Lower lobe of right lung (tissue), 2 donors: ENCODE measurements around the gene TRAF1. TPM values are rescaled to one million over a fixed set of nuclear protein-coding genes. Genes with fewer than 3 reads are reported as not detected.
A peak's percentile ranks its signal among the peaks of the same experiment; 100 is the strongest.

Source experiments
- ATAC-seq, 2 donors: fragments of 200-7000 bp; cut with Tn5 transposase; one replicate each; pipeline ENCODE4 v1.9.1; 2020 to 2022; ENCODE audit warnings: mild to moderate bottlenecking in 2 of 2, moderate library complexity in 2 of 2
- DNase-seq: peaks from one replicate; pipeline ENCODE4 v3.0.0-alpha.2; 2020
- H3K27ac ChIP-seq: fragments of 200-600 bp; one replicate; pipeline ENCODE4 v1.8.0; 2022
- H3K27me3 ChIP-seq: fragments of 200-600 bp; one replicate; pipeline ENCODE4 v1.8.0; 2022; ENCODE audit warnings: low read depth
- H3K36me3 ChIP-seq: fragments of 200-600 bp; one replicate; pipeline ENCODE4 v1.8.0; 2022; ENCODE audit warnings: mild to moderate bottlenecking
- H3K4me1 ChIP-seq: fragments of 200-600 bp; one replicate; pipeline ENCODE4 v1.8.0; 2022
- H3K4me3 ChIP-seq: fragments of 200-600 bp; one replicate; pipeline ENCODE4 v1.8.0; 2022; ENCODE audit warnings: mild to moderate bottlenecking
- H3K9me3 ChIP-seq: fragments of 200-600 bp; one replicate; pipeline ENCODE4 v1.8.0; 2022
- CTCF ChIP-seq: fragments of 200-600 bp; IDR thresholded peaks from one replicate; pipeline ENCODE4 v1.8.0; 2022; ENCODE audit warnings: antibody characterized with exemption, mild to moderate bottlenecking
- intact Hi-C: fragments of 100-400 bp; cut with DNase I; formaldehyde crosslinking; loops from one replicate; pipeline ENCODE4 v1.11.0; 2022
- total RNA-seq: library from RNA; stranded (reverse); fragmentation: NEBNext Ultra II Directional; extraction: Animal tissue kit (Norgen Biotek cat#: 25700); gene quantifications from one replicate; pipeline ENCODE4 v1.2.1, GENCODE V29; 2021
- donor health status: DM: no; HTN: yes; CAD: no; lungs with severe emphysema.

TRAF1 gene
- total RNA-seq, 1 donor from 2014 or later, result 5.8 TPM

GRCh38 chr9:120931231-120932085 lies 4.9 kb upstream of the TRAF1 start:
- Histone ChIP-seq H3K27ac (peak overlapping the region; percentile 80), H3K9me3 (no peaks in the 10 kb centered on the region), H3K27me3 (no peaks in the 10 kb centered on the region), H3K36me3 (no peaks in the 10 kb centered on the region), H3K4me1 (peaks cover 72% of the 10 kb centered on the region), H3K4me3 (no peak overlapping the region)
- intact Hi-C loops, result no loop called here
- TF ChIP-seq CTCF, result no peak
- ATAC-seq, result peak in 1 of 2 donors; percentile 25
- no peak for DNase-seq

- intact Hi-C loops, result no loop called here
- H3K27me3 ChIP-seq, result no peaks in the 10 kb centered on the region
- H3K27ac ChIP-seq, result peak overlapping the region; percentile 95
- no peak for ATAC-seq
- H3K4me1 ChIP-seq, result peaks cover 50% of the 10 kb centered on the region
- no peaks in the 10 kb centered on the region for H3K9me3 ChIP-seq
- no peaks in the 10 kb centered on the region for H3K36me3 ChIP-seq
- TF ChIP-seq CTCF, result no peak
- H3K4me3 ChIP-seq, result peak overlapping the region; percentile 84
- no peak for DNase-seq
Observed at GRCh38 chr9:120929229-120929791, 2.7 kb upstream of the TRAF1 start.

GRCh38 chr9:120928483-120929228 lies 2.1 kb upstream of the TRAF1 start:
- H3K27ac ChIP-seq, result peak overlapping the region; percentile 95
- H3K27me3 ChIP-seq, result no peaks in the 10 kb centered on the region
- H3K9me3 ChIP-seq, result no peaks in the 10 kb centered on the region
- DNase-seq, result peak; percentile 87
- intact Hi-C loops, result no loop called here
- peak overlapping the region; percentile 84 for H3K4me3 ChIP-seq
- no peaks in the 10 kb centered on the region for H3K36me3 ChIP-seq
- TF ChIP-seq CTCF, result peak; percentile 36
- peak; percentile 93 to 94 for ATAC-seq
- peaks cover 44% of the 10 kb centered on the region for H3K4me1 ChIP-seq

GRCh38 chr9:120928015-120928482 lies 1.5 kb upstream of the TRAF1 start:
- DNase-seq (no peak), ATAC-seq (peak; percentile 65 to 83)
- Histone ChIP-seq H3K36me3 (no peaks in the 10 kb centered on the region), H3K4me3 (peak overlapping the region; percentile 84), H3K27ac (peak overlapping the region; percentile 95), H3K4me1 (peaks cover 38% of the 10 kb centered on the region), H3K9me3 (no peaks in the 10 kb centered on the region), H3K27me3 (no peaks in the 10 kb centered on the region)
- no peak for TF ChIP-seq CTCF
- intact Hi-C loops, result no loop called here

- intact Hi-C loops, result no loop called here
- Histone ChIP-seq H3K27ac (peak overlapping the region; percentile 95), H3K36me3 (no peaks in the 10 kb centered on the region), H3K27me3 (no peaks in the 10 kb centered on the region), H3K4me1 (peaks cover 38% of the 10 kb centered on the region), H3K4me3 (peak overlapping the region; percentile 84), H3K9me3 (no peaks in the 10 kb centered on the region)
- DNase-seq (no peak), ATAC-seq (no peak)
- no peak for TF ChIP-seq CTCF
Observed at GRCh38 chr9:120927269-120928014, 846 bp upstream of the TRAF1 start.
